ENCODE results near the gene NUP205.
"Not testable (repeated sequence)": the region's sequence is repeated elsewhere in the genome, so short reads cannot be mapped to it uniquely, and the experiment has no call there.

Gene NUP205

GRCh38 chr7:135692055-135692454, 134.3 kb downstream of the NUP205 start:
- no peak overlapping the region for H3K9ac ChIP-seq (ENCODE audit: low read length)

GRCh38 chr7:135692606-135693005, 134.9 kb downstream of the NUP205 start:
- not testable (repeated sequence) for H3K27me3 ChIP-seq (ENCODE audit: control insufficient read depth, insufficient read depth, low read length); H3K36me3 ChIP-seq (ENCODE audit: control insufficient read depth, low read depth, low read length); H3K9ac ChIP-seq (ENCODE audit: low read length); H3K4me3 ChIP-seq (ENCODE audit: low read length); H3K4me1 ChIP-seq (ENCODE audit: control insufficient read depth, low read depth, low read length); H3K9me3 ChIP-seq (ENCODE audit: control insufficient read depth, low read depth, low read length); H3K27ac ChIP-seq (ENCODE audit: low read length)

More at GRCh38 chr7:135692055-135692454, 134.3 kb downstream of the NUP205 start:
- no peaks in the 10 kb centered on the region for H3K9me3 ChIP-seq (ENCODE audit: control insufficient read depth, low read depth, low read length)
- no peaks in the 10 kb centered on the region for H3K4me1 ChIP-seq (ENCODE audit: control insufficient read depth, low read depth, low read length)
- H3K4me3 ChIP-seq (ENCODE audit: low read length), result no peak overlapping the region
- no peaks in the 10 kb centered on the region for H3K27me3 ChIP-seq (ENCODE audit: control insufficient read depth, insufficient read depth, low read length)
- H3K36me3 ChIP-seq (ENCODE audit: control insufficient read depth, low read depth, low read length), result no peaks in the 10 kb centered on the region
- H3K27ac ChIP-seq (ENCODE audit: low read length), result no peak overlapping the region

DNA sequence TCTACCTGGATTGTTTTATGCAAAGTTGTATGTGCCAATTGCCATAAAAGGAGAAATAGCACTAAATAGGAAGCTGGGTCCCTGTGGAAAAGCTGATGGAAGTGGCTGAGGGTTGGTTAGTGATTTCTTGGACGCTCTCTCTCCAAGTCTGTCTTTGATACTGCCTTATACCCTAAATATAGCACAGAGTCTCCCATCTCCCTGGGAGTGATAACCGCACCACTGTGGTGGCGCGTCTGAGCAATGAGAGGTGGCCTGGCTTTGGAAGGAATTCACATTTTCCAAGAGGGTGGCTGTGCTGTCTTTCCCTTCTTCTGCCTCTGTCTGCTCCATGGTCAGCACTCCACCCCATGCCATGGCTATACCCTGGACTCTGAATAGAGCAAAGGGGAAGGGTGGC, 135.8 kb downstream of the NUP205 start:
- Histone ChIP-seq H3K4me1 (ENCODE audit: control insufficient read depth, low read depth, low read length) (no peaks in the 10 kb centered on the region), H3K9me3 (ENCODE audit: control insufficient read depth, low read depth, low read length) (no peaks in the 10 kb centered on the region), H3K9ac (ENCODE audit: low read length) (no peak overlapping the region)

GRCh38 chr7:135697276-135698049, 139.7 kb downstream of the NUP205 start:
- Histone ChIP-seq H3K9me3 (ENCODE audit: control insufficient read depth, low read depth, low read length) (no peaks in the 10 kb centered on the region), H3K27me3 (ENCODE audit: control insufficient read depth, insufficient read depth, low read length) (no peaks in the 10 kb centered on the region), H3K36me3 (ENCODE audit: control insufficient read depth, low read depth, low read length) (no peaks in the 10 kb centered on the region), H3K27ac (ENCODE audit: low read length) (no peak overlapping the region), H3K9ac (ENCODE audit: low read length) (no peak overlapping the region), H3K4me1 (ENCODE audit: control insufficient read depth, low read depth, low read length) (no peaks in the 10 kb centered on the region), H3K4me3 (ENCODE audit: low read length) (no peak overlapping the region)

More for the DNA sequence above, 135.8 kb downstream of the NUP205 start:
- Histone ChIP-seq H3K27ac (ENCODE audit: low read length) (no peak overlapping the region), H3K27me3 (ENCODE audit: control insufficient read depth, insufficient read depth, low read length) (no peaks in the 10 kb centered on the region), H3K36me3 (ENCODE audit: control insufficient read depth, low read depth, low read length) (no peaks in the 10 kb centered on the region), H3K4me3 (ENCODE audit: low read length) (no peak overlapping the region)
